ENCODE measurements around the gene MAN2B1. TPM values are rescaled to one million over a fixed set of nuclear protein-coding genes. Genes with fewer than 3 reads are reported as not detected.

Gene MAN2B1
- total and polyA plus RNA-seq, 2 of the 8 experiments (the other 6 are each of a cell fraction or from before 2014, with no cell fraction given), result 55.3 to 76.3 TPM

GRCh38 chr19:12641456-12641855 is 25.1 kb downstream of the MAN2B1 start (continued):
- TF ChIP-seq EP300 (IDR thresholded peaks at IDR 0.05; ENCODE audit: borderline replicate concordance in 1 of 2, low read depth in 2 of 2, low read length in 2 of 2) (no peak), TBP (IDR thresholded peaks at IDR 0.05; ENCODE audit: low read depth, low read length) (no peak), SRF (IDR thresholded peaks at IDR 0.05; ENCODE audit: low read depth, low read length) (no peak)
